ENCODE results near the gene TCFL5.

TCFL5 gene

GRCh38 chr20:62820962-62821725 lies 40.5 kb downstream of the TCFL5 start:
- no peak for DNase-seq

GRCh38 chr20:62820208-62820961 lies 41.2 kb downstream of the TCFL5 start:
- no peak for DNase-seq

GRCh38 chr20:62819494-62820174 lies 42.0 kb downstream of the TCFL5 start:
- no peak for DNase-seq

GRCh38 chr20:62818592-62819493 lies 42.8 kb downstream of the TCFL5 start:
- DNase-seq: no peak

- DNase-seq: no peak
Observed at GRCh38 chr20:62817975-62818591, 43.5 kb downstream of the TCFL5 start.

- no peak for DNase-seq
Observed at GRCh38 chr20:62816884-62817873, 44.4 kb downstream of the TCFL5 start, which contains the start of gene COL9A3. Gene COL9A3, plus strand, starts transcription at chr20:62817050. Its CDS starts 15 bp downstream, at chr20:62817065.

GRCh38 chr20:62816031-62816883 lies 45.4 kb downstream of the TCFL5 start:
- no peak for DNase-seq

GRCh38 chr20:62815066-62815991 lies 46.3 kb downstream of the TCFL5 start:
- DNase-seq: no peak

GRCh38 chr20:62814709-62815065 lies 46.9 kb downstream of the TCFL5 start:
- no peak for DNase-seq

GRCh38 chr20:62814060-62814708 lies 47.4 kb downstream of the TCFL5 start:
- no peak for DNase-seq

GRCh38 chr20:62813588-62813987 lies 48.0 kb downstream of the TCFL5 start:
- DNase-seq: no peak

- DNase-seq: no peak
Observed at GRCh38 chr20:62812907-62813200, 48.8 kb downstream of the TCFL5 start.

- no peak for DNase-seq
Observed at GRCh38 chr20:62812181-62812906, 49.3 kb downstream of the TCFL5 start.

- DNase-seq: no peak
Observed at GRCh38 chr20:62811720-62812119, 49.9 kb downstream of the TCFL5 start.

- DNase-seq: no peak
Observed at GRCh38 chr20:62811320-62811719, 50.3 kb downstream of the TCFL5 start.

- no peak for DNase-seq
Observed at GRCh38 chr20:62809530-62810428, 51.8 kb downstream of the TCFL5 start.
